Gastroesophageal sphincter (tissue), 3 donors: ENCODE measurements around the gene PRKAR2A.

ENCODE experiments used
- CTCF ChIP-seq, 4 experiments: fragments of 200-600 bp in 2 of 4; fragments of 450-650 bp in 2 of 4; sonication (generic) in 1 of 4; IDR thresholded peaks; one replicate each; pipeline ENCODE4 v1.5.1; 2017 to 2019; ENCODE audit warnings: antibody characterized with exemption in 4 of 4, mild to moderate bottlenecking in 2 of 4, moderate library complexity in 2 of 4
- EP300 ChIP-seq: sonication (generic); formaldehyde crosslinking; IDR thresholded peaks from one replicate; pipeline ENCODE4 v1.6.1; 2017; ENCODE audit warnings: antibody characterized with exemption, mild to moderate bottlenecking
- POLR2A ChIP-seq, 2 donors: fragments of 450-650 bp; IDR thresholded peaks; one replicate each; pipeline ENCODE4 v1.6.1; 2017; ENCODE audit warnings: antibody characterized with exemption in 2 of 2, mild to moderate bottlenecking in 2 of 2, moderate library complexity in 1 of 2
- POLR2AphosphoS5 ChIP-seq: sonication (generic); formaldehyde crosslinking; IDR thresholded peaks from one replicate; pipeline ENCODE4 v1.6.1; 2017; ENCODE audit warnings: antibody characterized with exemption

GRCh38 chr3:48858709-48859108 lies 11.0 kb upstream of the PRKAR2A start:
- TF ChIP-seq CTCF (IDR thresholded peaks at IDR 0.05) (no peak), POLR2A (IDR thresholded peaks at IDR 0.05) (no peak), EP300 (no peak), POLR2AphosphoS5 (no peak)
